GM12891 (cell line): ENCODE data around the gene DTNA.

ENCODE experiments used
- POLR2A ChIP-seq: IDR thresholded peaks from 2 replicates; pipeline ENCODE4 v1.6.1; 2011; ENCODE audit warnings: low read depth, low read length, control low read depth
- POLR2AphosphoS5 ChIP-seq: IDR thresholded peaks from 2 replicates; pipeline ENCODE4 v1.6.1; 2011; ENCODE audit warnings: low read depth, low read length, control low read depth
- SPI1 ChIP-seq: IDR thresholded peaks from 2 replicates; pipeline ENCODE4 v1.6.1; 2011; ENCODE audit warnings: low read depth, low read length, control low read depth
- TAF1 ChIP-seq: IDR thresholded peaks from 2 replicates; pipeline ENCODE4 v1.6.1; 2011; ENCODE audit warnings: low read depth, low read length, control low read depth

DNA sequence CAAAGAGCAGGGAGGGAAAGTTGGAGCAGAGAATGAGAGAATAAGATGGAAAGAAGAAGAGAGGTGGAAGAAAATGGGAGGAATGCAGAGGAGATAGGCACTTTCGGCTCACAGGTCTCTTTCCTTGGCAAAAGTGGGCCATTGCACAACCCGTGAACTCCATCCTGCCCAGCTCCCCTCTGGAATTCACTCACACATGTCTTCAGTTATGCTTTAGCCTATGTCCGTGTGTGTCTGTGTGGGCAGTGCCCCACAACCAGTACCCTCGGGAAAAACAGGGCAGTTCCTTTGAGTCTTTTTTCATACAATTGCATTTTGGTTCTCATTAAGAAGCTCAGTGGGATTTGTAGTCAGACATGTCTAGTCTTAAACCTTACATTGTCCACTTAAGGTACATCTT, 34.5 kb downstream of the DTNA start:
- no peak for TF ChIP-seq TAF1
- TF ChIP-seq POLR2AphosphoS5: no peak
- no peak for TF ChIP-seq POLR2A
- TF ChIP-seq SPI1: no peak
